Smooth muscle cell (in vitro differentiated cells): Measurements from ENCODE around the gene EIF2B5. TPM values are rescaled to one million over a fixed set of nuclear protein-coding genes. Genes with fewer than 3 reads are reported as not detected.

Experiments
- DNase-seq: peaks from one replicate; lab custom pipeline; 2025; ENCODE audit not compliant: unreplicated experiment; lab: John Stamatoyannopoulos, UW
- H2AFZ ChIP-seq: fragments of 200-600 bp; sonication (generic); 2 replicates; pipeline ENCODE4 v1.6.0; 2016; ENCODE audit warnings: antibody characterized with exemption, low read depth, mild to moderate bottlenecking
- H3F3A ChIP-seq: fragments of 200-600 bp; sonication (generic); 2 replicates; pipeline ENCODE4 v1.6.0; 2017; ENCODE audit warnings: antibody characterized with exemption, low read depth
- H3K27ac ChIP-seq: fragments of 200-600 bp; sonication (generic); 2 replicates; pipeline ENCODE4 v1.5.1; 2016; ENCODE audit warnings: low read depth, mild to moderate bottlenecking
- H3K27me3 ChIP-seq: fragments of 200-600 bp; sonication (generic); 2 replicates; pipeline ENCODE4 v1.6.1; 2016; ENCODE audit warnings: low read depth, mild to moderate bottlenecking
- H3K36me3 ChIP-seq: fragments of 200-600 bp; sonication (generic); 2 replicates; pipeline ENCODE4 v1.5.1; 2016; ENCODE audit warnings: low read depth
- H3K4me1 ChIP-seq: fragments of 200-600 bp; sonication (generic); 2 replicates; pipeline ENCODE4 v1.5.1; 2016; ENCODE audit warnings: low read depth
- H3K4me2 ChIP-seq: fragments of 200-600 bp; sonication (generic); 2 replicates; pipeline ENCODE4 v1.6.0; 2016; ENCODE audit warnings: mild to moderate bottlenecking
- H3K4me3 ChIP-seq: fragments of 200-600 bp; sonication (generic); 2 replicates; pipeline ENCODE4 v1.5.1; 2016; ENCODE audit warnings: mild to moderate bottlenecking
- H3K79me2 ChIP-seq: fragments of 200-600 bp; sonication (generic); 2 replicates; pipeline ENCODE4 v1.6.0; 2016; ENCODE audit warnings: low read depth, mild to moderate bottlenecking
- H3K9ac ChIP-seq: fragments of 200-600 bp; sonication (generic); 2 replicates; pipeline ENCODE4 v1.6.0; 2016; ENCODE audit warnings: low read depth
- H3K9me3 ChIP-seq: fragments of 200-600 bp; sonication (generic); replicated peaks from 2 replicates; pipeline ENCODE4 v1.5.1; 2016; ENCODE audit warnings: low read depth
- H4K20me1 ChIP-seq: fragments of 200-600 bp; sonication (generic); 2 replicates; pipeline ENCODE4 v1.6.0; 2016; ENCODE audit warnings: low read depth
- WGBS: methylation state at CpG from one replicate; pipeline ENCODE4 v1.1.7; 2016; ENCODE audit warnings: low lambda C conversion rate; 5-methylcytosine and 5-hydroxymethylcytosine counted together
- polyA plus RNA-seq: library from polyadenylated mRNA; unstranded; fragments of >200 nt; fragmentation: Nextera tagmentation; extraction: Ambion mirVana; gene quantifications from 2 replicates; pipeline ENCODE4 v1.2.1, GENCODE V29; 2016
- total RNA-seq: library from RNA; depleted of rRNA; stranded (reverse); fragments of >200 nt; gene quantifications from 2 replicates; pipeline ENCODE4 v1.2.3, GENCODE V29; 2014
- TF ChIP-seq, protein P1 (sequence below): fragments of 200-600 bp; sonication (generic); IDR thresholded peaks from 2 replicates; pipeline ENCODE4 v1.5.1; 2017; ENCODE audit warnings: borderline replicate concordance, mild to moderate bottlenecking, antibody characterized with exemption; ENCODE audit not compliant: insufficient read depth, poor library complexity, severe bottlenecking

EIF2B5 gene
- total and polyA plus RNA-seq, 2 experiments from 2014 or later: 25.3 to 32.3 TPM

DNA sequence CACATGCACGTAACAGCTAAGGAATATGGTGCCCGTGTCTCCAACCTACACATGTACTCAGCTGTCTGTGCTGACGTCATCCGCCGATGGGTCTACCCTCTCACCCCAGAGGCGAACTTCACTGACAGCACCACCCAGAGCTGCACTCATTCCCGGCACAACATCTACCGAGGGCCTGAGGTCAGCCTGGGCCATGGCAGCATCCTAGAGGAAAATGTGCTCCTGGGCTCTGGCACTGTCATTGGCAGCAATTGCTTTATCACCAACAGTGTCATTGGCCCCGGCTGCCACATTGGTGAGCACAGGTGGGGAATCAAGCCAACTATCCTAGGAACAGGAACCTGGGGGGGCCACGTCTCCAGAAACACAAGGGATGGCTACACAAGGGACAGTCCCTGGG lies 5.3 kb downstream of the EIF2B5 start:
- H3K79me2 ChIP-seq: peaks cover 48% of the 10 kb centered on the region
- H3K27me3 ChIP-seq: no peaks in the 10 kb centered on the region
- DNase-seq: no peak
- no peaks in the 10 kb centered on the region for H3K36me3 ChIP-seq
- WGBS: 100% methylated on average over 10 of the region's 10 CpGs
- H3F3A ChIP-seq: no peaks in the 10 kb centered on the region
- H3K9me3 ChIP-seq: no peaks in the 10 kb centered on the region
- H3K27ac ChIP-seq: no peak overlapping the region
- peaks cover 8% of the 10 kb centered on the region for H4K20me1 ChIP-seq
- H3K4me3 ChIP-seq: no peak overlapping the region
- H2AFZ ChIP-seq: no peak overlapping the region
- TF ChIP-seq, protein P1, sequence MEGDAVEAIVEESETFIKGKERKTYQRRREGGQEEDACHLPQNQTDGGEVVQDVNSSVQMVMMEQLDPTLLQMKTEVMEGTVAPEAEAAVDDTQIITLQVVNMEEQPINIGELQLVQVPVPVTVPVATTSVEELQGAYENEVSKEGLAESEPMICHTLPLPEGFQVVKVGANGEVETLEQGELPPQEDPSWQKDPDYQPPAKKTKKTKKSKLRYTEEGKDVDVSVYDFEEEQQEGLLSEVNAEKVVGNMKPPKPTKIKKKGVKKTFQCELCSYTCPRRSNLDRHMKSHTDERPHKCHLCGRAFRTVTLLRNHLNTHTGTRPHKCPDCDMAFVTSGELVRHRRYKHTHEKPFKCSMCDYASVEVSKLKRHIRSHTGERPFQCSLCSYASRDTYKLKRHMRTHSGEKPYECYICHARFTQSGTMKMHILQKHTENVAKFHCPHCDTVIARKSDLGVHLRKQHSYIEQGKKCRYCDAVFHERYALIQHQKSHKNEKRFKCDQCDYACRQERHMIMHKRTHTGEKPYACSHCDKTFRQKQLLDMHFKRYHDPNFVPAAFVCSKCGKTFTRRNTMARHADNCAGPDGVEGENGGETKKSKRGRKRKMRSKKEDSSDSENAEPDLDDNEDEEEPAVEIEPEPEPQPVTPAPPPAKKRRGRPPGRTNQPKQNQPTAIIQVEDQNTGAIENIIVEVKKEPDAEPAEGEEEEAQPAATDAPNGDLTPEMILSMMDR: no peak
- H3K9ac ChIP-seq: no peak overlapping the region
- peaks cover 11% of the 10 kb centered on the region for H3K4me1 ChIP-seq
- H3K4me2 ChIP-seq: no peak overlapping the region

DNA sequence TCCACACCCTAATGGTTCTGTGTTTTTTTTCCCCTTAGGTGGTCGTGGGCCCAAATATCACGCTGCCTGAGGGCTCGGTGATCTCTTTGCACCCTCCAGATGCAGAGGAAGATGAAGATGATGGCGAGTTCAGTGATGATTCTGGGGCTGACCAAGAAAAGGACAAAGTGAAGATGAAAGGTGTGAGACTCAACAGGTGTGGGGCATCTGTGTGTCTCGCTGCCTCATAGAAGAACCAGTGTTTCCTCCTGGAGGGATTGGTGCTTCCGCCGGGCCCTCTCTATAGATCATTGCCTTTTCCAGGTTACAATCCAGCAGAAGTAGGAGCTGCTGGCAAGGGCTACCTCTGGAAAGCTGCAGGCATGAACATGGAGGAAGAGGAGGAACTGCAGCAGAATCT lies 7.0 kb downstream of the EIF2B5 start:
- Histone ChIP-seq H3K27me3 (no peaks in the 10 kb centered on the region), H3K9me3 (no peaks in the 10 kb centered on the region), H3K4me1 (no peaks in the 10 kb centered on the region), H3K4me3 (no peak overlapping the region), H3F3A (no peaks in the 10 kb centered on the region), H3K36me3 (no peaks in the 10 kb centered on the region), H3K79me2 (peaks cover 31% of the 10 kb centered on the region), H3K27ac (no peak overlapping the region), H3K4me2 (no peak overlapping the region), H2AFZ (no peak overlapping the region), H4K20me1 (no peaks in the 10 kb centered on the region), H3K9ac (no peak overlapping the region)
- 99% methylated on average over 7 of the region's 7 CpGs for WGBS
- TF ChIP-seq, protein P1: no peak
- DNase-seq: no peak

DNA sequence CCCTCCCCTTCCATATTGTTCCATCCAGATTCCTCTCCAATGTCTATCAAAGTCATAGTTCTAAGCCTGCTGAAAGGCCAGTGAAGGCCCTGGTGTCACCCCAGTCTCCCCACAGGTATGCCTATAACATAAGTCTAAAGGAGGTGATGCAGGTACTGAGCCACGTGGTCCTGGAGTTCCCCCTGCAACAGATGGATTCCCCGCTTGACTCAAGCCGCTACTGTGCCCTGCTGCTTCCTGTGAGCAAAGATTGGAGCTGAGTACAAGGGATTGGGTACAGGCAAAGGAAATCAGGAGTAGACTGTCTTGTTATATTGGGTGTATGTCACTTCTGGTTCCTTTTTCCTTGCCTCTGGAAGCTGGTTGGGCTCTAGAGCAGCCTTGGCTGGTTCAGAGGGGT lies 8.2 kb downstream of the EIF2B5 start:
- H3K36me3 ChIP-seq: no peaks in the 10 kb centered on the region
- no peaks in the 10 kb centered on the region for H3K9me3 ChIP-seq
- peaks cover 19% of the 10 kb centered on the region for H3K79me2 ChIP-seq
- TF ChIP-seq, protein P1: no peak
- no peaks in the 10 kb centered on the region for H3F3A ChIP-seq
- H3K4me1 ChIP-seq: no peaks in the 10 kb centered on the region
- no peaks in the 10 kb centered on the region for H3K27me3 ChIP-seq
- no peak for DNase-seq
- no peak overlapping the region for H3K4me2 ChIP-seq
- no peak overlapping the region for H2AFZ ChIP-seq
- H3K4me3 ChIP-seq: no peak overlapping the region
- whole genome bisulfite sequencing: 94% methylated on average over 3 of the region's 3 CpGs
- no peaks in the 10 kb centered on the region for H4K20me1 ChIP-seq
- no peak overlapping the region for H3K27ac ChIP-seq
- no peak overlapping the region for H3K9ac ChIP-seq

DNA sequence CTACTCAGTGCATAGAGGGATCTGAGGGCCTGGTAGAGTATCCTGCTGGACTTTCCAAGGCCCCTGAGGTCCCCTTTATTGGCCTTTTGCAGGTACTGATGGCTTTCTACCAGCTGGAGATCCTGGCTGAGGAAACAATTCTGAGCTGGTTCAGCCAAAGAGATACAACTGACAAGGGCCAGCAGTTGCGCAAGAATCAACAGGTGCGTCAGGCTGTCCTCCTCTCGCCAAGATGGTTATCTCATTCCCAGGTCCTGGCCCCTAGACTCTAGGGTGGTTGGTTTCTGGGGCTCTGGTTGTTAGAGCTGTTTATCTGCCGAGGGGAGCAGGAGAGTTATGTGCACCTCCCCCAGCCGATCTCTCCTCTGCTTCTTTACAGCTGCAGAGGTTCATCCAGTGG lies 9.3 kb downstream of the EIF2B5 start:
- Histone ChIP-seq H3K27me3 (no peaks in the 10 kb centered on the region), H3F3A (no peaks in the 10 kb centered on the region), H4K20me1 (no peaks in the 10 kb centered on the region), H3K9me3 (no peaks in the 10 kb centered on the region), H3K9ac (no peak overlapping the region), H3K4me1 (no peaks in the 10 kb centered on the region), H3K4me3 (no peak overlapping the region), H3K79me2 (peaks cover 9% of the 10 kb centered on the region), H2AFZ (no peak overlapping the region), H3K36me3 (no peaks in the 10 kb centered on the region), H3K4me2 (no peak overlapping the region), H3K27ac (no peak overlapping the region)
- TF ChIP-seq, protein P1: no peak
- DNase-seq: no peak
- WGBS: 96% methylated on average over 5 of the region's 5 CpGs
